Metanephros (tissue), 2 donors: ENCODE results near the gene AEBP2. TPM values are rescaled to one million over a fixed set of nuclear protein-coding genes. Genes with fewer than 3 reads are reported as not detected.

Source experiments
- small RNA-seq: library from RNA; depleted of rRNA; stranded (forward); fragments of <200 nt; gene quantifications from one replicate; pipeline ENCODE3, GENCODE V24; 2014; ENCODE audit warnings: low replicate concordance
- total RNA-seq: library from RNA; depleted of rRNA; stranded (reverse); fragments of >200 nt; gene quantifications from one replicate; pipeline ENCODE4 v1.2.3, GENCODE V29; 2014

AEBP2 gene, protein sequence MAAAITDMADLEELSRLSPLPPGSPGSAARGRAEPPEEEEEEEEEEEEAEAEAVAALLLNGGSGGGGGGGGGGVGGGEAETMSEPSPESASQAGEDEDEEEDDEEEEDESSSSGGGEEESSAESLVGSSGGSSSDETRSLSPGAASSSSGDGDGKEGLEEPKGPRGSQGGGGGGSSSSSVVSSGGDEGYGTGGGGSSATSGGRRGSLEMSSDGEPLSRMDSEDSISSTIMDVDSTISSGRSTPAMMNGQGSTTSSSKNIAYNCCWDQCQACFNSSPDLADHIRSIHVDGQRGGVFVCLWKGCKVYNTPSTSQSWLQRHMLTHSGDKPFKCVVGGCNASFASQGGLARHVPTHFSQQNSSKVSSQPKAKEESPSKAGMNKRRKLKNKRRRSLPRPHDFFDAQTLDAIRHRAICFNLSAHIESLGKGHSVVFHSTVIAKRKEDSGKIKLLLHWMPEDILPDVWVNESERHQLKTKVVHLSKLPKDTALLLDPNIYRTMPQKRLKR
- 50.4 TPM for total RNA-seq

DNA sequence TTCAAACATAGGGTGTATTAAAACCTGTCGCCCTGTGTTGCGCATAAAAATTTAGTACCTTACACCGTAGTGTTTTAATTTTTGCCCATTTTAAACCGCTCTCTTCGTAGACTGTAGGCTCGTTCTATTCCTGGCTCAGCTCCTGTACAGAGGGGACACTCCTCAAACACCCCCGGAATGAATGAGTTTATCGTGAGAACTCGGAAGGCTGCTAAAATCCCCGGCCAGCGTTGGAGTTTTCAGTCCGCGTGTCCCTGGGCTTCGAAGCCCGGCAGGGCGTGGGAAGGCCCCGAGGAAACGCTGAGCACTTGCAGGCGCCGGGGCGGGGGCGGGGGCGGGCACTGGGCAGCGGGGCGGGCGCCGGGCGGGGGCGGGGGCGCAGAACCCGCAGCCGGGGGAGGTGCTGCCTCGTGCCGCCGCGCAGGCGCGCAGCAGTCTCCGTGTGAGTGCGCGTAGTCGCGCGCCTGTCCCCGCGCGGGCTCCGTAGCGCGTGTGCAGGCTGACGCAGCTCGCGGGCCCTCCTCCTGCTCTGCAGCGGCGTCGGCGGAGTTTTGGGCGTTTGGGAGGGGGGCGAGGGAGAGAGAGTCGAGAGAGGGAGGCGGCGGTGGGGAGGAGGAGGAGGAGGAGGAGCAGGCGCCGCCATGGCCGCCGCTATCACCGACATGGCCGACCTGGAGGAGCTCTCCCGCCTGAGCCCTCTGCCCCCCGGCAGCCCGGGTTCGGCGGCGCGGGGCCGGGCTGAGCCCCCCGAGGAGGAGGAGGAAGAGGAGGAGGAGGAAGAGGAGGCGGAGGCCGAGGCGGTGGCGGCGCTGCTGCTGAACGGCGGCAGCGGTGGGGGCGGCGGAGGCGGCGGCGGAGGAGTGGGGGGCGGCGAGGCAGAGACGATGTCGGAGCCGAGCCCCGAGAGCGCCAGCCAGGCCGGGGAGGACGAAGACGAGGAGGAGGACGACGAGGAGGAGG lies at the start of gene AEBP2:
Gene AEBP2 (plus strand): TSS at position 434 of the 960 bp plus-strand sequence. CDS start 208 bp downstream, at position 642.

Small RNA genes within 50 kb of the gene (small RNA-seq; reads per million reads assigned to genes)
- not detected for gene AC091805.2
- gene RNU6-254P, result not detected
